Bronchial epithelial cell (primary cell): ENCODE results near the gene DOK6. TPM values are rescaled to one million over a fixed set of nuclear protein-coding genes. Genes with fewer than 3 reads are reported as not detected.

Experiments used
- DNase-seq: peaks from one replicate; pipeline ENCODE4 v3.0.0-alpha.2; 2010; ENCODE audit warnings: low read depth
- FAIRE-seq: peaks from 2 replicates; lab custom pipeline; 2011; peaks lifted over from hg19 to GRCh38; lab: Jason Lieb, UNC
- H3K27me3 ChIP-seq: 2 replicates; pipeline ENCODE4 v1.5.1; 2011; ENCODE audit warnings: low read length; ENCODE audit not compliant: control insufficient read depth, insufficient read depth
- H3K36me3 ChIP-seq: 2 replicates; pipeline ENCODE4 v1.5.1; 2011; ENCODE audit warnings: low read length; ENCODE audit not compliant: control insufficient read depth, insufficient read depth
- H3K4me3 ChIP-seq: 2 replicates; pipeline ENCODE4 v1.5.1; 2011; ENCODE audit warnings: mild to moderate bottlenecking, low read depth, low read length, control low read depth
- total RNA-seq: library from RNA; depleted of rRNA; stranded (reverse); fragments of >200 nt; gene quantifications from 2 replicates; pipeline ENCODE4 v1.2.1, GENCODE V29; 2014
- TF ChIP-seq, protein P1 (sequence below): IDR thresholded peaks from 2 replicates; pipeline ENCODE4 v1.5.1; 2011; ENCODE audit warnings: mild to moderate bottlenecking, moderate library complexity, low read length, control low read depth, inconsistent platforms; ENCODE audit not compliant: insufficient read depth, severe bottlenecking

The DOK6 gene
- total RNA-seq, 1 donor from 2014 or later = not detected

DNA sequence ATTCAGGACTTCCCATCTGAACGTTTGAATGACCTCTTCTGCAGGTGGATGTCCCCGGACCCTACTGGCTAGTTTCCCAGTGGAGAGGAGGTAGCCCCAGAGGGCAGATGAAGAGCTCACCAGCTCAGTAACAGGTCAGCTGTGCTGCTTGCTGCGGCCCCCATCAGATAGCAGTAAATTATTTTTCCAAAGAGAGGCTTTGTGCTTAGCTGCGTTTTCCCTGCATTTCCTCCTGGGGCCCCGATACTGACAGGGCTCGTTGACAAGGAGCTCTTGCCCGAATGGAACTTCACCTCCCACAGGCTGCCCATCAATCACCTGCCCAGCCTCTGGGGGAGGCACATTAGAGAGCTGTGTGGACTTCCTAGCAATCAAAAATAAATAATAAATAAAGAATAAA lies 185.8 kb downstream of the DOK6 start:
- no peaks in the 10 kb centered on the region for H3K36me3 ChIP-seq
- no peak overlapping the region for H3K4me3 ChIP-seq
- no peaks in the 10 kb centered on the region for H3K27me3 ChIP-seq
- no peak for FAIRE-seq
- TF ChIP-seq, protein P1, sequence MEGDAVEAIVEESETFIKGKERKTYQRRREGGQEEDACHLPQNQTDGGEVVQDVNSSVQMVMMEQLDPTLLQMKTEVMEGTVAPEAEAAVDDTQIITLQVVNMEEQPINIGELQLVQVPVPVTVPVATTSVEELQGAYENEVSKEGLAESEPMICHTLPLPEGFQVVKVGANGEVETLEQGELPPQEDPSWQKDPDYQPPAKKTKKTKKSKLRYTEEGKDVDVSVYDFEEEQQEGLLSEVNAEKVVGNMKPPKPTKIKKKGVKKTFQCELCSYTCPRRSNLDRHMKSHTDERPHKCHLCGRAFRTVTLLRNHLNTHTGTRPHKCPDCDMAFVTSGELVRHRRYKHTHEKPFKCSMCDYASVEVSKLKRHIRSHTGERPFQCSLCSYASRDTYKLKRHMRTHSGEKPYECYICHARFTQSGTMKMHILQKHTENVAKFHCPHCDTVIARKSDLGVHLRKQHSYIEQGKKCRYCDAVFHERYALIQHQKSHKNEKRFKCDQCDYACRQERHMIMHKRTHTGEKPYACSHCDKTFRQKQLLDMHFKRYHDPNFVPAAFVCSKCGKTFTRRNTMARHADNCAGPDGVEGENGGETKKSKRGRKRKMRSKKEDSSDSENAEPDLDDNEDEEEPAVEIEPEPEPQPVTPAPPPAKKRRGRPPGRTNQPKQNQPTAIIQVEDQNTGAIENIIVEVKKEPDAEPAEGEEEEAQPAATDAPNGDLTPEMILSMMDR = no peak
- no peak for DNase-seq

- Histone ChIP-seq H3K36me3 (no peaks in the 10 kb centered on the region), H3K4me3 (no peak overlapping the region), H3K27me3 (no peaks in the 10 kb centered on the region)
- TF ChIP-seq, protein P1 = no peak
- DNase-seq (no peak), FAIRE-seq (no peak)
Measured at GRCh38 chr18:69588301-69588700, 187.6 kb downstream of the DOK6 start.

DNA sequence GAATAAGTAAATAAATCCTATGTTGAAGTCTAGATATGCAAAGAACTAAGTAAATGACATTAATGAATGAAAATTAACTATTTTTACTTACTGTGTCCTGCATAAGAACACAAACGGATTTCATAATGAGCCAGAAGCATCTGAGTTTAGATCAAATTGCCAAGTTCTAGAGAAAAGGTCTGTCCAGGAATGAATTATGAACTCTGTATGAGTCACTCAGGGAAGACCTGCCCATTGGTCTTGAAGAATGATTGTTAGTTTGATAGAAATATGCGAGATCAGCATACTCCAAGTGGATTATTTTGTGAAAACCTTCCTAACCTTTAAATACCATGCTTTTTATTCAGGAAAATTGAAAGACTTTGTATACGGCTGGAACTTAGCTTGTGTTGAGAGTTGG lies 189.5 kb downstream of the DOK6 start:
- no peaks in the 10 kb centered on the region for H3K36me3 ChIP-seq
- DNase-seq (no peak), FAIRE-seq (no peak)
- H3K4me3 ChIP-seq = no peak overlapping the region
- no peaks in the 10 kb centered on the region for H3K27me3 ChIP-seq
- TF ChIP-seq, protein P1 = no peak

DNA sequence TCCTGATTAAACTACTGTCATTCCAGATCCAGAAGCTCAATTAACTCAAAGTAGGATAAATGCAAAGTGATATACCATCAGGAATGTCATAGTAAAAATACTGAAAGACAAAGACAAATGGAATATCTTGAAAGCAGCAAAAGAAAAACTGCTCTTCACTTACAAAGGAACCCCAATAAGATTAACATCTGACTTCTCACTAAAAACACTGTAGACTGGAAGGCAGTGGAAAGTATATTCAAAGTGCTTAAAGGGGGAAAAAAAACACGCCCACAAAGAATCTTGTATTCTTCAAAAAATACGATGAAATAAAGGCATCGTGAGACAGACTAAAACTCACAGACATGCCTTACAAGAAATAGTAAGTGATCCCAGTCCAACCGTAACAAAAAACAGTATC lies 195.7 kb downstream of the DOK6 start:
- TF ChIP-seq, protein P1 = no peak
- FAIRE-seq (no peak), DNase-seq (no peak)
- H3K4me3 ChIP-seq = no peak overlapping the region
- no peaks in the 10 kb centered on the region for H3K27me3 ChIP-seq
- no peaks in the 10 kb centered on the region for H3K36me3 ChIP-seq

GRCh38 chr18:69597561-69597960 lies 196.9 kb downstream of the DOK6 start:
- DNase-seq (no peak), FAIRE-seq (no peak)
- TF ChIP-seq, protein P1 = no peak
- Histone ChIP-seq H3K36me3 (no peaks in the 10 kb centered on the region), H3K4me3 (no peak overlapping the region), H3K27me3 (no peaks in the 10 kb centered on the region)

- TF ChIP-seq, protein P1 = no peak
- H3K27me3 ChIP-seq = no peaks in the 10 kb centered on the region
- no peak overlapping the region for H3K4me3 ChIP-seq
- no peak for FAIRE-seq
- DNase-seq = no peak
- no peaks in the 10 kb centered on the region for H3K36me3 ChIP-seq
Measured at GRCh38 chr18:69599377-69599776, 198.7 kb downstream of the DOK6 start.
